ENCODE results near the gene LAMA2. TPM values are rescaled to one million over a fixed set of nuclear protein-coding genes. Genes with fewer than 3 reads are reported as not detected.

The LAMA2 gene
- total and polyA plus RNA-seq, 2 experiments from 2014 or later: 0.91 to 6.4 TPM

DNA sequence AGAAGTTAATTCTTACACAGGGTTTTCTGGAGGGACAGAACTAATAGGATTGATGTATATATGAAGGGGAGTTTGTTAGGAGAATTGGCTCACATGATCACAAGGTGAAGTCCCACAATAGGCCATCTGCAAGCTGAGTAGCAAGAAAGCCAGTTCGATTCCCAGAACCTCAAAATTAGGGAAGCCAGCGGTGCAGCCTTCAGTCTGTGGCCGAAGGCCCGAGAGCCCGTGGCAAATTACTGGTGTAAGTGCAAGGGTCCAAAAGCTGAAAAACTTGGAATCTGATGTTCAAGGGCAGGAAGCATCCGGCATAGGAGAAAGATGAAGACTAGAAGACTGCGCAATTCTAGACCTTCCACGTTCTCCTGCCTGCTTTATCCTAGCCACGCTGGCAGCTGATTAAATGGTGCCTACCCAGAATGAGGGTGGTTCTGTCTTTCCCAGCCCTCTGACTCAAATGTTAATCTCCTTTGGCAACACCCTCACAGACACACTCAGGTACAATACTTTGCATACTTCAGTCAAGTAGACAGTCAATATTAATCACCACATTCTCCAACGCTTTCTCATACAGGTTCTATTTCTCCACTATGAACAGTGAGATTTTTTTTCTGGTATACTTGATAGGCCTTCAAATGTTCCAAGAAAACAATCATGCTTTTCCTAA, 357.0 kb downstream of the LAMA2 start (continued):
- TF ChIP-seq EZH2 (IDR thresholded peaks at IDR 0.05; ENCODE audit: low read depth, unreplicated experiment): no peak
- TF ChIP-seq POLR2AphosphoS5 (IDR thresholded peaks at IDR 0.05; ENCODE audit: low read depth): no peak
- no peak for TF ChIP-seq ZNF114 (CRISPR knock-in tag; IDR thresholded peaks at IDR 0.05)
- TF ChIP-seq CREB1 (CRISPR knock-in tag; IDR thresholded peaks at IDR 0.05; ENCODE audit: low read depth): no peak
- no peak for TF ChIP-seq STAT1 (IDR thresholded peaks at IDR 0.05; ENCODE audit: unreplicated experiment)
- TF ChIP-seq, protein P1, sequence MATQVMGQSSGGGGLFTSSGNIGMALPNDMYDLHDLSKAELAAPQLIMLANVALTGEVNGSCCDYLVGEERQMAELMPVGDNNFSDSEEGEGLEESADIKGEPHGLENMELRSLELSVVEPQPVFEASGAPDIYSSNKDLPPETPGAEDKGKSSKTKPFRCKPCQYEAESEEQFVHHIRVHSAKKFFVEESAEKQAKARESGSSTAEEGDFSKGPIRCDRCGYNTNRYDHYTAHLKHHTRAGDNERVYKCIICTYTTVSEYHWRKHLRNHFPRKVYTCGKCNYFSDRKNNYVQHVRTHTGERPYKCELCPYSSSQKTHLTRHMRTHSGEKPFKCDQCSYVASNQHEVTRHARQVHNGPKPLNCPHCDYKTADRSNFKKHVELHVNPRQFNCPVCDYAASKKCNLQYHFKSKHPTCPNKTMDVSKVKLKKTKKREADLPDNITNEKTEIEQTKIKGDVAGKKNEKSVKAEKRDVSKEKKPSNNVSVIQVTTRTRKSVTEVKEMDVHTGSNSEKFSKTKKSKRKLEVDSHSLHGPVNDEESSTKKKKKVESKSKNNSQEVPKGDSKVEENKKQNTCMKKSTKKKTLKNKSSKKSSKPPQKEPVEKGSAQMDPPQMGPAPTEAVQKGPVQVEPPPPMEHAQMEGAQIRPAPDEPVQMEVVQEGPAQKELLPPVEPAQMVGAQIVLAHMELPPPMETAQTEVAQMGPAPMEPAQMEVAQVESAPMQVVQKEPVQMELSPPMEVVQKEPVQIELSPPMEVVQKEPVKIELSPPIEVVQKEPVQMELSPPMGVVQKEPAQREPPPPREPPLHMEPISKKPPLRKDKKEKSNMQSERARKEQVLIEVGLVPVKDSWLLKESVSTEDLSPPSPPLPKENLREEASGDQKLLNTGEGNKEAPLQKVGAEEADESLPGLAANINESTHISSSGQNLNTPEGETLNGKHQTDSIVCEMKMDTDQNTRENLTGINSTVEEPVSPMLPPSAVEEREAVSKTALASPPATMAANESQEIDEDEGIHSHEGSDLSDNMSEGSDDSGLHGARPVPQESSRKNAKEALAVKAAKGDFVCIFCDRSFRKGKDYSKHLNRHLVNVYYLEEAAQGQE (IDR thresholded peaks at IDR 0.05; ENCODE audit: unreplicated experiment): no peak
- no peak for TF ChIP-seq ZNF331 (CRISPR knock-in tag; IDR thresholded peaks at IDR 0.05; ENCODE audit: low read depth)
- TF ChIP-seq, protein P2, sequence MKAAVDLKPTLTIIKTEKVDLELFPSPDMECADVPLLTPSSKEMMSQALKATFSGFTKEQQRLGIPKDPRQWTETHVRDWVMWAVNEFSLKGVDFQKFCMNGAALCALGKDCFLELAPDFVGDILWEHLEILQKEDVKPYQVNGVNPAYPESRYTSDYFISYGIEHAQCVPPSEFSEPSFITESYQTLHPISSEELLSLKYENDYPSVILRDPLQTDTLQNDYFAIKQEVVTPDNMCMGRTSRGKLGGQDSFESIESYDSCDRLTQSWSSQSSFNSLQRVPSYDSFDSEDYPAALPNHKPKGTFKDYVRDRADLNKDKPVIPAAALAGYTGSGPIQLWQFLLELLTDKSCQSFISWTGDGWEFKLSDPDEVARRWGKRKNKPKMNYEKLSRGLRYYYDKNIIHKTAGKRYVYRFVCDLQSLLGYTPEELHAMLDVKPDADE (IDR thresholded peaks at IDR 0.05): no peak
- TF ChIP-seq EZH2phosphoT487 (IDR thresholded peaks at IDR 0.05; ENCODE audit: unreplicated experiment): no peak
- no peak for TF ChIP-seq JUNB (IDR thresholded peaks at IDR 0.05; ENCODE audit: unreplicated experiment)
- no peak for TF ChIP-seq NANOG (IDR thresholded peaks at IDR 0.05; ENCODE audit: borderline replicate concordance)

DNA sequence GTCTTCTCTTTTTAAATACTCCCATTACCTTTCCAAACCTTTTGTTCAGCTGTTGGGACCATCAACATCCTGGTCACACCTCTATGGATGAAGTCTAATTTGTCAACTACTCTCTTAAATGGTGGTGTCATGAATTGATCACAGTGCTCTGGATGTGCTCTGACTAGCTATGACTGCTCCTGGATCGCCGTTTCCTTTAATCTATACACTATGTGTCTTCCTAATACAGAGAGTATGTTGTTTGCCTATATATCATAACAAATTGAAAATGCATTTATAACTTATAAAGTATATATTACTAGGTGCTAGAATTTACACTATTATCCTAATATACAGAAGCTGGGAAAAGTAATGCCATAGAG, 357.5 kb downstream of the LAMA2 start:
- Histone ChIP-seq H2AFZ (no peak overlapping the region), H3K4me3 (no peak overlapping the region), H3K9me2 (ENCODE audit: insufficient read depth) (no peaks in the 10 kb centered on the region), H3K27ac (ENCODE audit: low read depth) (no peak overlapping the region), H3K36me3 (ENCODE audit: insufficient read depth) (no peaks in the 10 kb centered on the region), H4K20me1 (replicated peaks; ENCODE audit: insufficient read depth) (no peaks in the 10 kb centered on the region), H3F3A (replicated peaks; ENCODE audit: low read depth) (no peaks in the 10 kb centered on the region), H3K4me1 (ENCODE audit: insufficient read depth) (no peaks in the 10 kb centered on the region), H3K4me2 (no peak overlapping the region), H3K27me3 (ENCODE audit: insufficient read depth) (no peaks in the 10 kb centered on the region), H3K79me2 (replicated peaks; ENCODE audit: insufficient read depth) (no peaks in the 10 kb centered on the region)
- DNase-seq (ENCODE audit: low spot score) (no peak), ATAC-seq (no peak)
- Mint-ChIP-seq H3K27ac (no peak overlapping the region), H3K4me3 (no peak overlapping the region), H3K36me3 (ENCODE audit: low read depth) (no peaks in the 10 kb centered on the region), H3K4me1 (no peaks in the 10 kb centered on the region), H3K27me3 (ENCODE audit: insufficient read depth, low read depth, poor library complexity) (peaks cover 2% of the 10 kb centered on the region), H3K9me3 (no peaks in the 10 kb centered on the region)
- TF ChIP-seq POLR2AphosphoS5 (IDR thresholded peaks at IDR 0.05; ENCODE audit: low read depth): no peak
- TF ChIP-seq, protein P1 (IDR thresholded peaks at IDR 0.05; ENCODE audit: unreplicated experiment): no peak
- no peak for TF ChIP-seq CREB1 (CRISPR knock-in tag; IDR thresholded peaks at IDR 0.05; ENCODE audit: low read depth)
- no peak for TF ChIP-seq JUNB (IDR thresholded peaks at IDR 0.05; ENCODE audit: unreplicated experiment)
- no peak for TF ChIP-seq STAT1 (IDR thresholded peaks at IDR 0.05; ENCODE audit: unreplicated experiment)
- TF ChIP-seq ZNF114 (CRISPR knock-in tag; IDR thresholded peaks at IDR 0.05): no peak
- no peak for TF ChIP-seq NANOG (IDR thresholded peaks at IDR 0.05; ENCODE audit: borderline replicate concordance)
- no peak for TF ChIP-seq EZH2phosphoT487 (IDR thresholded peaks at IDR 0.05; ENCODE audit: unreplicated experiment)
- TF ChIP-seq, protein P2 (IDR thresholded peaks at IDR 0.05): no peak
- TF ChIP-seq ZNF331 (CRISPR knock-in tag; IDR thresholded peaks at IDR 0.05; ENCODE audit: low read depth): no peak
- no peak for TF ChIP-seq EZH2 (IDR thresholded peaks at IDR 0.05; ENCODE audit: low read depth, unreplicated experiment)
